PC-9 (cell line): ENCODE measurements around the gene SMARCC2.

ENCODE experiments used
- EZH2 ChIP-seq: fragments of 200-600 bp; sonication (generic); IDR thresholded peaks from 2 replicates; pipeline ENCODE4 v1.8.0; 2017; ENCODE audit warnings: antibody characterized with exemption, low read depth
- TF ChIP-seq, protein P1 (sequence below): fragments of 200-600 bp; sonication (generic); conservative IDR thresholded peaks from 2 replicates; pipeline ENCODE4 v1.6.1; 2017; ENCODE audit warnings: mixed run types, antibody characterized with exemption, mild to moderate bottlenecking, moderate library complexity

DNA sequence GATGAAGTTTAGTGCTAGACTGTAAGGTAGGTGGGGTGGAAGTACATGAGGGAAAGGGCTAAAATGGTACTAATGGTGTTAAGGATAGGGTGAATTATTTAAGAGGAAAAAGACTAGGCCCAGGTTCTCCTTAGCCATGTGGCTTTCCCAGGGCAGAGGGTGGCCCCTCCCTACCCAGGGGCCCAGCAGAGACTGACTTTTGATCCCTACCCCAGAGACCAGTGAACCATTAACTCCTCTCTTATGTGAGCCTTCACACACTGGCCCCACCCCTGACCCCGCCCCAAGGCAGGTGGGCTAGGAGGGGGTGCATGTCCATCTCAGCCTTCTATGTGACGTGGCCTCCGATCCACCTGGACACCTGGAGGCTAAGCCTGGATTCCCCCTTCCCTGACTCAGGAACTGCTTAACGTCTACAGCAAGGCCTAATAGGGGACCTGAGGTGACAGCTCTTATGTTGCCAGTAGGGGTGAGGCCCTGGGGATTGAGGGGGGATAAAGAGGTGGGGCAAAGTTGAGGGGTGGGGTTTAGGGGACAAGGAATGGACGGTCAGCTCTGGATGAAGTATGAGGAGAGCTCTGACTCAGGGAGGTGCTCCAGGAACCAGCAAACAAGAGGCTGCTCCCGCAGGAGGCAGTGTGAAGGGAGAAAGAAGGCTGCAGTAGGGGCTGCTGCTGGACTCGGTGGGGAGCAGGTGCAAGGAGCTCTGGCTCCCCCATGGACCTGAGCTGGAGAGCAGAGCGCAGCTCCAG is 41.3 kb upstream of the SMARCC2 start:
- TF ChIP-seq EZH2 = no peak
- TF ChIP-seq, protein P1, sequence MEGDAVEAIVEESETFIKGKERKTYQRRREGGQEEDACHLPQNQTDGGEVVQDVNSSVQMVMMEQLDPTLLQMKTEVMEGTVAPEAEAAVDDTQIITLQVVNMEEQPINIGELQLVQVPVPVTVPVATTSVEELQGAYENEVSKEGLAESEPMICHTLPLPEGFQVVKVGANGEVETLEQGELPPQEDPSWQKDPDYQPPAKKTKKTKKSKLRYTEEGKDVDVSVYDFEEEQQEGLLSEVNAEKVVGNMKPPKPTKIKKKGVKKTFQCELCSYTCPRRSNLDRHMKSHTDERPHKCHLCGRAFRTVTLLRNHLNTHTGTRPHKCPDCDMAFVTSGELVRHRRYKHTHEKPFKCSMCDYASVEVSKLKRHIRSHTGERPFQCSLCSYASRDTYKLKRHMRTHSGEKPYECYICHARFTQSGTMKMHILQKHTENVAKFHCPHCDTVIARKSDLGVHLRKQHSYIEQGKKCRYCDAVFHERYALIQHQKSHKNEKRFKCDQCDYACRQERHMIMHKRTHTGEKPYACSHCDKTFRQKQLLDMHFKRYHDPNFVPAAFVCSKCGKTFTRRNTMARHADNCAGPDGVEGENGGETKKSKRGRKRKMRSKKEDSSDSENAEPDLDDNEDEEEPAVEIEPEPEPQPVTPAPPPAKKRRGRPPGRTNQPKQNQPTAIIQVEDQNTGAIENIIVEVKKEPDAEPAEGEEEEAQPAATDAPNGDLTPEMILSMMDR = no peak
